Body of pancreas (tissue), 4 donors: ENCODE results near the gene PLCH1.

Source experiments
- POLR2A ChIP-seq, 3 donors: fragments of 450-650 bp; IDR thresholded peaks; one replicate each; pipeline ENCODE4 v1.6.1; 2016; ENCODE audit warnings: antibody characterized with exemption in 3 of 3, mild to moderate bottlenecking in 2 of 3
- TF ChIP-seq, protein P1 (sequence below), 7 experiments: fragments of 450-650 bp in 4 of 7; fragments of 200-600 bp in 3 of 7; sonication (generic) in 3 of 7; IDR thresholded peaks; one replicate each; pipeline ENCODE4 v1.5.1; 2016 to 2019; ENCODE audit warnings: antibody characterized with exemption in 7 of 7

DNA sequence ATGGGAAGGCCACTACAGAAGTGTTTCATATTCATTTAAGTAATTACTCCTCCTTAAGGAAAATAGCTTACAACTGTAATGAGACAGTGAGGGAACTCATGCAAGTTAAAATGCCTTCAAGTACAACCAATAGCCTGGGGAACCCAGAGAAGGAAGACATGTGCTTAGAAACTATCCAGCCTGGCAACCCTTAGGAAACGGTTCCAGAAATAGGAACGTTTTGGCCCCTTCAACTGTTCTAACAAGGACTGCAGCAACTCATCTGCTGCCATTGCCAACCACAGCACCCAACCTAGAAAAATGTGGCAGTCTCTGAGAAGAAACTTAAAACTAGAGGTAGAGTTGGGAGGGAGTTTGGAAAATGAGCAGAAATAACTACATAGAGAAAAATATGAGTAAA lies 303.8 kb downstream of the PLCH1 start:
- TF ChIP-seq, protein P1, sequence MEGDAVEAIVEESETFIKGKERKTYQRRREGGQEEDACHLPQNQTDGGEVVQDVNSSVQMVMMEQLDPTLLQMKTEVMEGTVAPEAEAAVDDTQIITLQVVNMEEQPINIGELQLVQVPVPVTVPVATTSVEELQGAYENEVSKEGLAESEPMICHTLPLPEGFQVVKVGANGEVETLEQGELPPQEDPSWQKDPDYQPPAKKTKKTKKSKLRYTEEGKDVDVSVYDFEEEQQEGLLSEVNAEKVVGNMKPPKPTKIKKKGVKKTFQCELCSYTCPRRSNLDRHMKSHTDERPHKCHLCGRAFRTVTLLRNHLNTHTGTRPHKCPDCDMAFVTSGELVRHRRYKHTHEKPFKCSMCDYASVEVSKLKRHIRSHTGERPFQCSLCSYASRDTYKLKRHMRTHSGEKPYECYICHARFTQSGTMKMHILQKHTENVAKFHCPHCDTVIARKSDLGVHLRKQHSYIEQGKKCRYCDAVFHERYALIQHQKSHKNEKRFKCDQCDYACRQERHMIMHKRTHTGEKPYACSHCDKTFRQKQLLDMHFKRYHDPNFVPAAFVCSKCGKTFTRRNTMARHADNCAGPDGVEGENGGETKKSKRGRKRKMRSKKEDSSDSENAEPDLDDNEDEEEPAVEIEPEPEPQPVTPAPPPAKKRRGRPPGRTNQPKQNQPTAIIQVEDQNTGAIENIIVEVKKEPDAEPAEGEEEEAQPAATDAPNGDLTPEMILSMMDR (IDR thresholded peaks at IDR 0.05): no peak
- TF ChIP-seq POLR2A (IDR thresholded peaks at IDR 0.05): no peak
